ENCODE results near the gene ZIC4.

The ZIC4 gene

DNA sequence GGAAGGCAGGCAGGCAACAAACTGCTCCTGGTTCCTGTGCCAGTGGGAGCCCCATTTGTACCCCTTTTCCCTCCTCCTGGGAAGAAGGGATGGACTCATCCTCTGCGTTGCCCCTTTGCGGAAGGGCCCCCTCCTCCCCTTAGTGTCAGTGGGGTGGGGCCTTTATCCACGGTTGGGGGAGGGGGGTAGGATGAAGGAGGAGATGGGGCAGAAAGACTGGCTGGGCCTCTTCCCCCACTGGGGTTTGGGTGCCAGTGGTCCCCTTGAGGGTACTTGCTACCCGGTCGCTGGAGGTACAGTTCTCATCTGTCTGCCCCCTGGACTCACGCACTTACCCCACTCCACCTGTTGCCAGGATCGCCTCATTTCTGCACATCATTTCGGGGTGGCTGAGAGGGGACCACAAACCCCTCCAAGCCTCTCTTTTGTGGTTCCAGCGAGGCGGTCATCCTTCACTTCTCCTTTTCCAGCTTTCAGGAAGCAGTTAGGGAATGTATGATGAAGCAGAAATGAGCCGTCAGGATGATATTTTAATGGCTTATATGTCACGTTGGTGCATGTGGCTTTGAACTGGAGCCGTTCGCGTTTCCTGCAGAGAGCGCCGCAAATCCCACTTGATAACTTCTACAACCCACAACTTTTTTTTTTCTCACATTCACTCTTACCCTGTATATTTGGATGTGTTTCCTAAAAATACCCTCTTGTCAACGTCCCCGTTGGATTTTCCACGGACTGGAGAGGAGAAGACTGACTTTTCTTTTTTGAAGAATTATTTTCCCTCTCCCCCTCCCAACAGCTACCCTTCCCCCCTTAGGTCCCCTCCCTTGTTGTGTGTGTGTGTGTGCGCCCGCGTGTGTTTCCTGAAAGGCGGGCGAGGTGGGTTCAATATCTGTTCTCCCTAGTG is at the start of gene ZIC4:
TSS of gene ZIC4 (minus strand) at position 516 of the 904 bp plus-strand sequence. CDS start 3,746 bp downstream, outside the sequence.
- DNase-seq (ENCODE audit: low spot score) = no peak

DNA sequence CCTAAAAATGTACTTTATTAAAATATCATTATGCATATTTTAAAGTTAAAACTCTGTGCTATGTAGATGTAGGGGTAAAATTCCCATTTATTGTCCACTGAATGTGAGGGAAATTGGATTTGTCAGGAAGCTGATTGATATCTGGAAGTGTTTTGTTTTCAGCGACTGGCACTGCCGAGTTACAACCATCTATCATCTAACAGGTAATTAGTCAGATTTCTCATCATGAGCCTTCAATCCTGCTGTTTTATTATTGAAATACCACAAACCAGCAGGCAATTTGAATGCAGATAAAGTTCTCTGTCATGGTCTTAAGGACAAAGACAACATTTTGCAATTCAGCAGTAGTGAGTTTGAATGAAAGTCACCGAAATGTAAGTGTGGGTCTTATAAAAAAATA is 43.3 kb upstream of the ZIC4 start:
- no peak for DNase-seq (ENCODE audit: low spot score)

DNA sequence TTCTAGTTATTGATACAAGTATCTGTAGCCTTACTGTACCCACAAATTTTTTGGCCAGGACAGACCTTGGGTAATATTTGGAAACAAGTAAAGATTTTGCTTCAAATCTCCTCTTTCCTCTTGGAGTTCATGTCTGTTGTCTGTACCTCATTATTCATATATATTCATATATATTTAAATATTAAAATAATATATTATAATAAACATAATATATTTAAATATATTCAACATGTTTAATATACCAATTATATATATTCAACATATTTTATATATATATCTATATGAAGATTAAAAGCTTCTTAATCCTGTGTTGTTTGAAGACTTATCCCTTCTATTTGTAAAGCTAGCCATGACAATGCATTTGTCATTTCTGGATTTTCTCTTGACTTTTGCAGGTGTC is 40.9 kb upstream of the ZIC4 start:
- DNase-seq (ENCODE audit: low spot score) = no peak

DNA sequence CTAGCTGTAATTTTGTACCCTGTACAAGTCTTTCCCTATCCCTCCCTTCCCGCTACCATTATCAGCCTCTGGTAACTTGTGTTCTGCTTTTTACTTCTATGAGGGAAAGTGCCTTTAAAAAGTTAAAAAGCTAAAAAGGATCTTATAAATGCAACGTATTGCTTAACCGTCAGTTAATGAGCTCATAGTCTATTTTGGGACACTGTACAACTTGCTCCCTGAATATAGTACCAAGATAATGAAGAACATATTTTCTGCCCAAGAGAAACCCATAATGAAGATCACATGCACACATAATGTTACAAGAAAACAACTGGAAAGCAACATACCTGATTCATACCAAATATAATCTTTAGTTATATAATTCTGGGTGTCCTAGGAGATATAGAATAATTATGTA is 25.4 kb upstream of the ZIC4 start:
- no peak for DNase-seq (ENCODE audit: low spot score)

DNA sequence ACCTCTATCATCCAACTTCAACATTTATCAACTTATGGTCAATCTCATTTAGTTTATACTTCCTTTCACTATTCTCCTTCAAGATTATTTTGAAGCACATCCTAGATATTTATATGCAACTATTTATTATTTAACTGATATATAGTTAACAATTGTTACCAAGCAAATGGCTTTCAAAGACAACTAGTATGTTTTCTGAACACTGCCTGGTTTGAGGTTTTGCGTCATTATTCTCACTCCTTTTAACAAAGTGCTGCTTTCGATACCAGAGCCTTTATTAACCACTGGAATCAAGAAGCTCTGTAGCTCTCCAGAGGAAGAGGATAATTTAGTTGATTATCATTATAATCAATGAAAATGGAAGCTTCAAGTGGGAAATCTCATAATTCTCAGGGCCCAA is 22.4 kb upstream of the ZIC4 start:
- DNase-seq (ENCODE audit: low spot score) = no peak

DNA sequence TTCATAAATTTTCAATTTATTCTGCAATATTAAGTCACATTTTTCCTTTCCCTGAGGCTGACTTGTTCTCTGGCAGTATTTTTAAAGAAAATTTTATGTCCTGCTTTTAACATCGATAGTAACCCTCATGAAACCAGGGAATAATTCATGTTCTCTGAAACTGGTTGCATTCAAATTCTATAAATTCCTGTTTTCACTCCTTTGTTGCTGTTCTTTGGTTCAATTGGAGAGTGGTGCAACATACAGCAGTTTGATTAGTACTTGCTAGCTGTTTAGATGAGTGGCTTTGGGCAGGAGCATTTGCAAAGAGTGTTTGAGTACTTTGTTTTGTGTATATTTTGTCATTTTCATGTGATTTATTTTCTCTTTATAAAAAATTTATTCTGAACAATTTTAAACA is 22.0 kb upstream of the ZIC4 start:
- DNase-seq (ENCODE audit: low spot score) = no peak

DNA sequence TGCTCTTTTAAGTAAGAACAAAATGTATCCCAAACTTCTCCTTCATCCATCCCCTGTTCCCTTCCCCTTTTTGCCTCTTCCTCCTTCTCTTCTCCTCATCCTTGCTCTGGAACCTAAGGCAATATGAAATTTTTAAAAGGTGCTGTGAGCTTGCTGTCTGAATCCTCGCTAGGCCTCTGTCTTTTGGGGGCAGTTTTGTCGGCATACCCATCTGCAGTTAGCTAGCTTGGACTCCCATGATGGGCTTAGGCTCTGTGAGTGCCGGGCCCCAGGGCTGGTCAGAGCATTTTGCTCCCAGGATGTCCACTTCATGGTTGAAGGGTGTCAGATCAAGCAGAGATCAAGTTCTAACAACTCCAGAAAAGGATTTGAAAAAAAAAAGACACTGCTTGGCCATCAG is 21.4 kb upstream of the ZIC4 start:
- no peak for DNase-seq (ENCODE audit: low spot score)

DNA sequence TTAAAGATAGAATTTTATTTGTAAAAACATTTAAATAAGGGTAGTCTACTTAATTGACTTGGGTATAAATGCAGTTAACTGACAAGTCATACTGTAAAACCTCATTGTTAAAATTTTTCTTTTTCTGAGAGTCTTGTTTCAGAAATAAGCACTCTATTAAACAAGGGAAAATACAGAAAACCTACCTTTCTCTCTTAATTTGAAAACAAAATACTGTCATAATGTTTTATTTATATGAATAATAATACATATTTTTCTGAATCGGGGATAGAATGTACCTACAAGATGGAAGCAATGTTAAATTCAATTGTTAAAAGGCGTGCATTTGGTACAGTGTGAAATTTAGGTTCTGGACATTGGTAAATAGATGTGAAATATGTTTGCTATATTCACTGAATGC is 20.6 kb upstream of the ZIC4 start:
- no peak for DNase-seq (ENCODE audit: low spot score)

DNA sequence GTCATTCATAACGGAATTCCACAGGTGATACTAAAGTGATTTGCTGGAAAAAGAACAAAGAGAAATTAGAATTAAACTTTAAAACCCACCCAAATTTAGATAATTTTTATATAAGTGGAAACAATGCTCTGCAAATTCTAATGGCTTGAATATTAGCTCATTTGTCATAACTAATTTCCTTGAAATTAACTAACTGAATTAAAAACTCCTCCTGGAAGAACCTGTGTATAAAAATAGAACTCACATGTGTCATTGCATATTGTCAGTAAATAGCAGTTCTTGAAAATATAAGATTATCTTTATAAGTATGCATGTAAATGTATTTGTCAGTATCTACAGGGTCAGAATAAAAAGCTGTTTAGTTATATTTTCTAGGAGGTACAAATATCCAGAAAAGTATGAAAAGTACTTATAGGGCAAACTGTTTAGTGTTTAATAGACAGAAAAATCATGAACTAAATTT is 19.1 kb upstream of the ZIC4 start:
- DNase-seq (ENCODE audit: low spot score) = no peak

DNA sequence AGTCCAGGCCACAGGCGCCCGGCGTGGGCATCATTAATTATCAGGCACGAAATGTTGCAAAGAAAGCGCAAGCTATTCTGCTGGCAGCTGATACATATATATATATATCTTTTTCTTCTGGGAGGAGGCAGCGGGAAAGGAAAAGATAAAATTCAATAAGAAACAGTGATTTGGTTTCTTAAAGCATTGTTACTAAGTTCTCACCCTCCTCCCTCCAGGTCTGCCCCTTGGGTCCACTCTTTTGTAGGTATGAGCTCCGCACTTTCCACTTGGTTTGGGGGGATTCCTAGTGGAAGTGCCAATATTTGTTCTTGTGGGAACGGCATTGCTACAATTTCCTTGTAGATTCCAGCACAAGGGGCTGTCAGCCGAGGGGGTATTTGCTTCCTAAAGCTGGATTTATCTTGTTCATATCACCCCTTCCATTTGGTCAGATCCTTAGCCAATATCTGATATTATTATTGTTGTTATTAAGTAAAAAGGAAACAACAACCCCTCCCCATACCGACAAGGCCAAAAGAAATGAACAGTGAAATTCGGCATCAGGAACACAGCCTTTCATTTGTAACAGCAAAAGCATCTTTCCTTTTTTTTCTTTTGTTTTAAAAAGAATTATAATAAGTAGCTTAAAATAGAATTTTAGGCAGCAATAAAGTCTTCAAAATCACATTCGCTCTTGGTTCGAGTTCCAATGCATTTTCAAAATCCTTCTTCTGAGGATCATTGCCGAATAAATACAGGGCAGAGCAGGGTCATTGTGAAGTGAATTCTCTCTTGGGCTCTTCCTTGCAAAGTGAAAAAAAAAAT is 18.4 kb upstream of the ZIC4 start:
- DNase-seq (ENCODE audit: low spot score) = no peak

DNA sequence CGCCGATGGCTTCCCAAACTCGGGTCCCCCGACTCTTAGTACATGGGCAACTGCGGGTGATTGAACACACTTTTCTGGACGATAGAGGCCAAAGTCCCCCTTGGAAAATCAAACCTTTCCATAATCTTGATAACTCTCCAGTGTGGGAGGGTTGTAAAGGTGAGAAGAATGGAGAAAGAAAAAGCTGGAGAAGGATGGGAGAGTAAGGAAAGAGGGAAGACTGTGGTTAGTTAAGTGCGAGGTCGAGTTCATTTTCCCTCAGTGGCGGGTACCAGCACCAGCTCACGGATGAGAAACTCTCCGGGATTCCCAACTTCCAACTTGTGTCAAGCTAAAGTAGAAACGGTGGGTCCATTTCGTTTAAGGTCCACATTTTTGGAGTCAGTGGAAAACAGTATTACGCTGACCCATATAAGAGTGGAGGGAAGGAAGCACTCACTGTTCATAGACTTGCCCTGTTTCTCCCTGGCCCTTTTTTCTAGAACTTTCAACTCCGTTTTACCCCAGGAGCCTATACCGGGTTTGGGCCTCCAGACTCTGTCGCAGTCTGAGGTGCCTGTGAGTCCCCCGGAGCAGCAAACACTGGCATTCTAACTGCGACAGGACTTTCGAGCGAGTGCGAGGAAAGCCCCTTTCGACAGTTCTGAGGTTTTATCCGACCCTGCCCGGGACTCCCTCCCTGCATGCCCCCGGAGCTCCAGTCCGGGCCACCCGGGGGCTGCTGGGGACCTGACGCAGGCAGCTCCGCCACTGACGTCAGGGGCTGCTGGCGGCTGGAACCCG is 17.6 kb upstream of the ZIC4 start:
- DNase-seq (ENCODE audit: low spot score) = no peak

DNA sequence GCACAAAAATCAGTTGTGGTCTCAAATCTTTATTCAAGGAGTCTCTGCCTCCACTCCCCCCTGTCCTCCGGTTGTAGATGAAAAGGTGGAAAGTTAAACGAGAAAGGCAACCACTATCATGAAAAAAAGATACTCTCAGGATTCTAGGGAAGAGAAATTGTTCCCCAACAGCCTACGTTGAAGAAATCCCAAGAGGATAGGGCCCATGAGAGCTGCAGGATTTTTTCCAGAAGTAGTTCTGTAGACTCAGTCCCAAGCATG is 17.1 kb upstream of the ZIC4 start:
- no peak for DNase-seq (ENCODE audit: low spot score)

DNA sequence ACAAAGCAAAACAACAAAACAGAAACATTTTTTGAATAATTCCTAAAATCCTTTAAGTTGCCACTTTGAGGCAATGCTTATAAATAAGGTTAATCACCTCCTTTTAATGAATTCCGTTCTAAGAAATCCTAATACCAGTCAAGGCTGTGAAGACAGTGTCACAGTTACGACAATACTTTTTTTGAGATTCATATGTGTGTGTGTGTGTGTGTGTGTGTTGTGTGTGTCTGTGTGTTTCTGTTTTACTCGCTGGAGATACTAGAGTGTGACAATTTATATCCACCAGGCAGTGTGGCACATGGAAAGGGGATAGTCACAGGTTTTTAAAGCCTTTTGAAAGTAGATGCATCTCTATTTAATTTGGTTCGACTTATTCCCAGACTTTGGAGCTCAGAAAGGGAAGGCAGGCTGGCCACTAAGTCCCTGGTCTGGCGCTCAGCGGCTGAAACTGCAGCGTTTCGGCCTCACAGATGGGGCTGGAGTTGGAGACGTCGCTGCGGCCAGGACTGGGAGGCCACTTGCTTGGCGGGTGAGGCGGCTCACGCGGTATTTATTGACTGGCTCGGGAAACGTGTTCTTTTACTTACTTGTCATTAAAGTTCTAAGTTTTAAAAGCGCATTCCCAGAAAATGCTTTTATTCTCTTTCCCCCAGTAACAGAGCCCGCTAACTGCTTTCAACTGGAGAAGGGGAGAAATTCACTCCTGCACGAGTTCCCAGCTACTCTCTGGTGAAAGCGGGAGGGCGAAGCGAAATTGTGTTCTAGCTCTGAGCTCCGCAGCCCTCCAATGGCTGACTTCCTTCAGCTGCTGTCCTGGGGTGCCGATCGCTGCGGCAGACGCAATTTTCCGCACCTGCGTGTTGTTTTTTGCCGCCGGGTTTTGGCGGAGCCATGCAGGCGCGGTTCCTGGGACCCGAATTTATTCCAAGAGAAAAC is 16.5 kb upstream of the ZIC4 start:
- no peak for DNase-seq (ENCODE audit: low spot score)

DNA sequence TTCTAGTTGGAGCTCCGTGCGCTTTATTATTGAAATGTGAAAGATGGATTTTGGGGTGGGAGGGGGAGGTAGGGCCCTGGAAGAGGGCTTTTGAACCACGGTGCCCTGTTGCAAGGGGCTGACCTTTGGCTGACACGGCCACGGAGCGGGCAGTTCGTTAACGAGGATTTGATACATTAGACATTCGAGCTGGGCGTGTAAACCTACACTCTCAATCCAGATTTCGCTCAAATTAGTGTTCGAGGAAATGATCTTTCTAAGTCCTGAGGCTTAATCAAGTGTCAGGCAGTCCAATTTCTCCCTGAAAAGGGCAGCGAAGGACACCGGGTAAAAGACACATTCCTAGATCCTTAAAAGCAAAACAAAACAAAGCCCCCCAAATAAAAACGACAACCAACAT is 15.9 kb upstream of the ZIC4 start:
- DNase-seq (ENCODE audit: low spot score) = no peak

DNA sequence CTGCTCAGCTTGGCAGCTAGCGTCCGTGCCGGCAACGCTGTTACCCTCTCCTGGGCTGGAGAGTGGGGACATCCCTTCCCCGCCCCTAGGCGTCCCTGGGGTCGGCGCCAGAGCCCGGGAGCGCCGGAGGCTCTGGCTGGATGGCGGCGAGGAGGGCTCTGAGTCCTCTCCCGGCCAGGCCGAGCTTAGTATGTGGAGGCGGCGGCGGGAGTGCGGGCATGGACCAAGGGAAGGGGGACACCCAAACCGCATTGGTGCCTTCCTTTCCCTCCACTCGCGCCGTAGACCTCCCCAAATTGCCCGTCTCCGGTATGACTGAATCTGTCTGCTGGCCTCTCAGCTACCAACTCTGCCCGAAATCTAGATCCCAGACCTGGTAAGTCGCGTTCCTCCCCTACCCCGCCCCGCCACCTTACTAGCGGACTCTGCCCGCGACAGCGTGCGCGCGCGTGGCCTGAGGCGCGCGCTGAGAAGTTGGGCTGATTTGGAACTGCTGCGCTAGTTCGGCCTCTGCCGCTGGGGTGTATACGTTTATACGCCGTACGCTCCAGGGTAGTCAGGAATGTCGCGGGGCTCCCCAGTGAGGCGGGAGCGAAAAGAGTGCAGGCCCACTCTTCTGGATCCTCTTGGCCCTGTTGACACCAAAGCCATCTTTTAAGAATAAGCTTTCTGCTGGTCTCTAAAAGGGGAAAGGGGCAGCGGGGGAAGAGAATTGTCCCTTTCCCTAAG is 15.0 kb upstream of the ZIC4 start:
- no peak for DNase-seq (ENCODE audit: low spot score)

DNA sequence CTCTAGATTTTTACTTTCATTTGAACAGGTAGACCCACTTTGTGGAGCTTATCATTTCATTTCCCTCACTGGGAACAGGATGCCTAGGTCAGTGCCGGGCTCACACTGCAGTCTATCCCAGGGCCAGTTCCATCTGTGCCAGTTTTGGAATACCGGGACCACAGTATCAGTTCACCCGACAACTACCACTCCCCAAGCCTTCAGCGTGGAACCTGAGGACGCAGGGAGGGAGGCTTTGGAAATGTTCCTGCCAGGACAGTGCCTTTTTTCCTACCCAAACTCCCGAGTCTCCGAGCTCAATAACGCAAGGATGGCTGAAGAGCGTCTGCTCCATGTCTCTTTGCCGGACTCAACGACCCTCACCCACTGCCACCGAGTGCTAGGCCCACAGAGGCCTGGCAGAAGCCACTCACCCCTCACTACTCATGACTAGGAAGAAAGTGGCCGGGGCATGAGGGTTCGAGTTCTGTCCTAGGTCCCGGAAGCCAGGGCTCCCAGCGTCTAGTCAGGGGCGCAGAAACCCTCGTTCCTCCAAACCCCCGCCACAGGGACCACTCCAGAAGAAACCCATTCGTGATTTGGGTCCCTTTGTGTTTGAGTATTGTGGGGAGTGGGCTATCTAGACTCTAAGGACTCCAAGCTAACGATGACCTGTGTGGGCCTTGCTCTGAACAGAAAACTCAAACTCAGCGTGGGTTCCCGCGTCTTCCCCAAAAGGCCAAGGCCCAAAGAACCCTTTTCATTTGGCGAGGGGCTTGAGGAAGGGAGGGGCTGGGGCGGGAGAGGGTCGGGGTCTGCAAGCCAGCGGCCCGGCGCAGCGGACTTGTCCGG is 14.2 kb upstream of the ZIC4 start:
- no peak for DNase-seq (ENCODE audit: low spot score)

DNA sequence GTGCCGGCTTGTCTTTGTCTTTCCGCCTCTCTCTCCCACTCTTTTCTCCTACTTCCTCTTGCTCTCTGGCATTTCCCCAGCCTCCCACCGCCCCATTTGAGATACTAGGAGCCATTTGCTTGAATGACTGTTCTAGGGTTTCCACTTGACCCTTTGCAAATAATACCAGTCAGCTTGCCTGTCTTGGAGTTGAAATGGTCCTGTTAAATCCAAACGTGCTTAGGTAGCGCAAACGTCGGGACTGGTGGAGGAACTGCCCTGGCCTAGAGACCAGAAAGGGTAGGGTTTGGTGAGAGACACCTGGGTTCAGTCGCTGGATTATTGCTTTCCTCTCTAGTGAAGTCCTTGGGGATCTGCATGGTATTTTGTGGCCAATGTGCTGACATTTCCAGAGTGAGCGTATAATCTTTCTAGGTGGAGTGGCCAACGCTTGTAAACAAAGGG is 13.5 kb upstream of the ZIC4 start:
- DNase-seq (ENCODE audit: low spot score) = no peak

DNA sequence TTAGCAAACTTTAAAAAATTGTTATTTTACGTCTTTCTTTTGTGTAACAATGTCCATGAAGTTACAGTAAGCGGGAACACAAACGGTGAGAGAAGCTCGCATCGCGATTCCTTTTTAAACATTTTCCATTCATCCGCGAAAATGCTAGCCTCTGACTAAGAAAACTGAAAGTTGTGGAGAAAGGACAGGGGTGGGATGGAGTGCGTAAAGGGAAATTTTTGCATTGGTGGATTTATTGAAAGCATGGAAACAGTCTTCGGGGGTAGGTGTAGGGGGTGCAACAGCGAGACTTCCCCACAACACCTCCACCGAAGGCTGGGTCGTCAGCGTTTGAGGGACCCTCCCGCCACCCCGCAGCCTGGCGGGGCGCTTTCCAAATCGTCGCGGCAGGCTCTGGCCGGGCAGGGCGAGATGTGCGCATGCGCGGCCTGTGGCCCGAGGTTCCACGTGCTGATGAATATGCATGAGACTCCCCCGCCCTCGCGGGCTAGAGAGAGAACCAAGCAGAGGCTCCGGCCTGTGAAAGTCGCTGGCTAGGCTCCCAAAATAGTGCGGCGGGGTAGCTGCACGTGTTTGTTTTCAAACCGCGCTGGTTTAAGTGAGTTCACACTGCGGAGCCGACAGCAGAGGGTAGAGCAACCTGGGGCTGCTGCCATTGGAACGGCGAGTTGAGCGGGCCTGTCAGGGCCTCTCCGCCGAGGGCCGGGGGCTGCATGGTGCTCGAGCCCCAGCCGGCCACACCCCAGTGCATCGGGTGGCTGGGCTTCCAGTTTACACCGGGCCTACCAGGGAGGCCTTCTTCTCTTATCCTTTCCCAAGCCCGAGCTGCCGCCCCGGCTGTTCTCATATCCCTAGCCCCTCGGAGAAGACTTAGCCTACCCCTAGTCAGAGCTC is 12.7 kb upstream of the ZIC4 start:
- DNase-seq (ENCODE audit: low spot score) = no peak

DNA sequence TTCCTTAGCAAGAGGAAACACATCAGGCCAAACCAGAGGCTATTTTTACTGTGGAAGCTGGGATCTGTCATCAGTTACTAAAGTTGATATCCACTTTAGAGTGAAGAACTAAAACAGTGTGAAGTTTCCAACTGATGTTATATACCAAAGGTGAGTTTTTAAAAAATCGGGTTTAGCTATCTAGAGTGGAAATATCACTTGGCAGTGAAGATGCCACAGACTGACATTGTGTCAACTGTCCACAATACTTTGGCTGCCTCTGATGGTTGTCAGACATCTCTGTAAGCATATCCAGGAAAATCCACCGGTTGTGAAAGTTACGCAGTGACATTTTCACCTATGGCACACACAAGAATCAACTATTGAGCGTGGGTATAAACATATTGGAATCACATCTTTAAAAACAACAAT is 12.0 kb upstream of the ZIC4 start:
- DNase-seq (ENCODE audit: low spot score) = no peak
